HEK293 (cell line): Measurements from ENCODE around the gene DEPDC5.

Experiments
- CTCF ChIA-PET: fragments of 350-600 bp; formaldehyde crosslinking; extraction: SDS; loops from one replicate; lab custom pipeline; 2021; ENCODE audit warnings: antibody characterized with exemption; lab: Yijun Ruan, JAX
- POLR2A ChIA-PET: fragments of 300-600 bp; formaldehyde crosslinking; extraction: SDS; loops from one replicate; lab custom pipeline; 2020; ENCODE audit warnings: antibody characterized with exemption, inconsistent platforms; lab: Yijun Ruan, JAX
- H3K27ac ChIP-seq: fragments of 200-500 bp; sonication (Bioruptor generic); 2 replicates; pipeline ENCODE4 v1.5.1; 2014; ENCODE audit warnings: low read depth, low read length, control low read depth, inconsistent platforms; ENCODE audit errors: extremely low read depth
- H3K36me3 ChIP-seq, 2 experiments: fragments of 200-500 bp in 1 of 2; sonication (Bioruptor generic) in 1 of 2; 1 replicate in 1 of 2; 2 replicates in 1 of 2; pipeline ENCODE4 v1.5.1; 2014 to 2017; ENCODE audit warnings: inconsistent platforms in 2 of 2, low read length in 2 of 2; ENCODE audit not compliant: control insufficient read depth in 2 of 2, insufficient read depth in 1 of 2
- H3K4me1 ChIP-seq: fragments of 200-500 bp; sonication (Bioruptor generic); 2 replicates; pipeline ENCODE4 v1.5.1; 2014; ENCODE audit warnings: mild to moderate bottlenecking, low read length, inconsistent platforms; ENCODE audit not compliant: control insufficient read depth, insufficient read depth
- H3K4me3 ChIP-seq: 2 replicates; pipeline ENCODE4 v1.5.1; 2011; ENCODE audit warnings: low read depth, mild to moderate bottlenecking, control low read depth, low read length, moderate library complexity
- H3K9me3 ChIP-seq: fragments of 200-500 bp; sonication (Bioruptor generic); 2 replicates; pipeline ENCODE4 v1.5.1; 2014; ENCODE audit warnings: low read depth, low read length, inconsistent platforms; ENCODE audit not compliant: control insufficient read depth, insufficient read depth
- EGR2 ChIP-seq: fragments of 450-650 bp; formaldehyde crosslinking; IDR thresholded peaks from 2 replicates; pipeline ENCODE4 v1.5.1; 2016; ENCODE audit warnings: low read depth, missing biosample characterization, missing genetic modification characterization
- KLF1 ChIP-seq: fragments of 450-650 bp; formaldehyde crosslinking; IDR thresholded peaks from 2 replicates; pipeline ENCODE4 v1.5.1; 2016; ENCODE audit warnings: missing biosample characterization, missing genetic modification characterization
- PATZ1 ChIP-seq: fragments of 450-650 bp; formaldehyde crosslinking; IDR thresholded peaks from 2 replicates; pipeline ENCODE4 v1.5.1; 2016; ENCODE audit warnings: missing biosample characterization, missing genetic modification characterization
- ZFHX2 ChIP-seq: fragments of 450-650 bp; formaldehyde crosslinking; conservative IDR thresholded peaks from 2 replicates; pipeline ENCODE4 v1.5.1; 2016; ENCODE audit warnings: missing biosample characterization, missing genetic modification characterization
- ZFP69B ChIP-seq: fragments of 450-650 bp; formaldehyde crosslinking; IDR thresholded peaks from 2 replicates; pipeline ENCODE4 v1.5.1; 2016; ENCODE audit warnings: missing biosample characterization, missing genetic modification characterization
- ZNF114 ChIP-seq: fragments of 450-650 bp; formaldehyde crosslinking; IDR thresholded peaks from 2 replicates; pipeline ENCODE4 v1.5.0; 2017; ENCODE audit warnings: missing biosample characterization, missing genetic modification characterization
- ZNF148 ChIP-seq: fragments of 450-650 bp; formaldehyde crosslinking; IDR thresholded peaks from 2 replicates; pipeline ENCODE4 v1.5.0; 2017; ENCODE audit warnings: missing biosample characterization, missing genetic modification characterization, borderline replicate concordance
- ZNF248 ChIP-seq: fragments of 450-650 bp; formaldehyde crosslinking; IDR thresholded peaks from 2 replicates; pipeline ENCODE4 v1.5.1; 2017; ENCODE audit warnings: missing biosample characterization, missing genetic modification characterization
- ZNF280D ChIP-seq: fragments of 450-650 bp; formaldehyde crosslinking; IDR thresholded peaks from 2 replicates; pipeline ENCODE4 v1.5.1; 2016; ENCODE audit warnings: missing biosample characterization, missing genetic modification characterization
- ZNF37A ChIP-seq: fragments of 450-650 bp; IDR thresholded peaks from 2 replicates; pipeline ENCODE4 v1.5.1; 2018; ENCODE audit warnings: missing biosample characterization, missing genetic modification characterization
- ZNF398 ChIP-seq: fragments of 450-650 bp; formaldehyde crosslinking; IDR thresholded peaks from 2 replicates; pipeline ENCODE4 v1.5.1; 2017; ENCODE audit warnings: missing biosample characterization, missing genetic modification characterization
- ZNF529 ChIP-seq: fragments of 450-650 bp; formaldehyde crosslinking; IDR thresholded peaks from 2 replicates; pipeline ENCODE4 v1.5.1; 2017; ENCODE audit warnings: missing genetic modification characterization, missing biosample characterization; ENCODE audit not compliant: insufficient replicate concordance
- ZNF558 ChIP-seq: fragments of 450-650 bp; formaldehyde crosslinking; IDR thresholded peaks from 2 replicates; pipeline ENCODE4 v1.5.1; 2016; ENCODE audit warnings: missing biosample characterization, missing genetic modification characterization
- ZNF624 ChIP-seq: fragments of 450-650 bp; formaldehyde crosslinking; IDR thresholded peaks from 2 replicates; pipeline ENCODE4 v1.5.1; 2017; ENCODE audit warnings: missing biosample characterization, missing genetic modification characterization
- ZNF639 ChIP-seq: fragments of 450-650 bp; formaldehyde crosslinking; IDR thresholded peaks from 2 replicates; pipeline ENCODE4 v1.5.1; 2016; ENCODE audit warnings: missing biosample characterization, missing genetic modification characterization
- ZNF645 ChIP-seq: fragments of 450-650 bp; formaldehyde crosslinking; IDR thresholded peaks from 2 replicates; pipeline ENCODE4; 2016; ENCODE audit warnings: missing biosample characterization, missing genetic modification characterization
- ZNF777 ChIP-seq: fragments of 450-650 bp; formaldehyde crosslinking; IDR thresholded peaks from 2 replicates; pipeline ENCODE4 v1.5.1; 2017; ENCODE audit warnings: missing biosample characterization, missing genetic modification characterization, borderline replicate concordance
- ZNF830 ChIP-seq: fragments of 450-650 bp; IDR thresholded peaks from 2 replicates; pipeline ENCODE4 v1.5.0; 2018; ENCODE audit warnings: missing biosample characterization, missing genetic modification characterization, low read depth, mild to moderate bottlenecking, moderate library complexity
- ZSCAN23 ChIP-seq: fragments of 450-650 bp; formaldehyde crosslinking; IDR thresholded peaks from 2 replicates; pipeline ENCODE4 v1.5.1; 2016; ENCODE audit warnings: missing biosample characterization, missing genetic modification characterization
- ZSCAN4 ChIP-seq: fragments of 450-650 bp; formaldehyde crosslinking; IDR thresholded peaks from 2 replicates; pipeline ENCODE4 v1.5.1; 2017; ENCODE audit warnings: missing biosample characterization, missing genetic modification characterization

Gene DEPDC5

GRCh38 chr22:31897842-31898805, 144.3 kb downstream of the DEPDC5 start:
- TF ChIP-seq ZFHX2 (tag by site-specific recombination) (peak; percentile 67), ZNF558 (tag by site-specific recombination) (no peak), EGR2 (peak; percentile 73), ZNF529 (no peak), ZNF777 (no peak)
- H3K4me1 ChIP-seq, result peaks cover 6% of the 10 kb centered on the region; the same call in 1 of the 2 replicates
- CTCF ChIA-PET, result interaction anchor here (0.6 kb wide), 1 partner anchor 24 kb away, joined by 3 read pairs; no protein-coding TSS in a partner anchor
- no peak overlapping the region for H3K4me3 ChIP-seq
- H3K27ac ChIP-seq, result no peak overlapping the region
- peaks cover 5 to 41% of the 10 kb centered on the region in 2 experiments; a peak in 2 of 3 replicates for H3K36me3 ChIP-seq
- no peaks in the 10 kb centered on the region for H3K9me3 ChIP-seq
- POLR2A ChIA-PET, result no interaction called here

- POLR2A ChIA-PET, result no interaction called here
- Histone ChIP-seq H3K4me3 (no peak overlapping the region), H3K4me1 (peaks cover 6% of the 10 kb centered on the region; the same call in 1 of the 2 replicates), H3K27ac (no peak overlapping the region), H3K9me3 (no peaks in the 10 kb centered on the region), H3K36me3 (peaks cover 5 to 40% of the 10 kb centered on the region in 2 experiments; a peak in 2 of 3 replicates)
- CTCF ChIA-PET, result no interaction called here
- TF ChIP-seq ZNF280D (tag by site-specific recombination), result no peak
- TF ChIP-seq ZNF639 (tag by site-specific recombination), result no peak
- TF ChIP-seq ZSCAN4 (tag by site-specific recombination), result no peak
- no peak for TF ChIP-seq KLF1 (tag by site-specific recombination)
- TF ChIP-seq ZNF37A (tag by site-specific recombination), result no peak
- no peak for TF ChIP-seq ZNF645 (tag by site-specific recombination)
- TF ChIP-seq ZSCAN23 (tag by site-specific recombination), result no peak
- TF ChIP-seq ZNF830 (tag by site-specific recombination), result no peak
- no peak for TF ChIP-seq ZNF114
- no peak for TF ChIP-seq PATZ1 (tag by site-specific recombination)
- no peak for TF ChIP-seq ZNF624
- no peak for TF ChIP-seq ZNF398 (tag by site-specific recombination)
- TF ChIP-seq ZFP69B (tag by site-specific recombination), result no peak
- no peak for TF ChIP-seq ZNF248
- no peak for TF ChIP-seq ZNF148 (tag by site-specific recombination)
Observed at GRCh38 chr22:31898926-31899325, 145.1 kb downstream of the DEPDC5 start.
